ENCODE results near the gene SYT1.

DNA sequence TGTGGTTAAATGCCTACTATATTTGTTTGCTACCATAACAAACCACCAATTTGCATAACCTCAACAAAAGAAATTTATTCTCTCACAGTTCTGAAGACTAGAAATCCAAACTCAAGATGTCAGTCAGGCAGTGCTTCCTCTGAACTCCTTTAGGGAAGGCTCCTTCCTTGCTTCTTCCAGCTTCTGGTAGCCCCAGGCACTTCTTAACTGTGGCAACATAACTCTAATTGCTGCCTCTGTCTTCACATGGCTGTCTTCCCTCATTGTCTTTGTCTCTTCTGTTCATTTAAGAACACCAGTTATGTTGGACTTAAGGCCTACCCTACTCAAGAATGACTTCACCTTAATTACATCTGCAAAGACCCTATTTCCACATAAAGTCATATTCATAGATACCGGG is 206.9 kb downstream of the SYT1 start:
- TF ChIP-seq POLR2A (IDR thresholded peaks at IDR 0.05; ENCODE audit: borderline replicate concordance, extremely low read depth, insufficient read depth, insufficient read length) (no peak), YY1 (IDR thresholded peaks at IDR 0.05; ENCODE audit: extremely low read depth, insufficient replicate concordance, low read depth, low read length) (no peak), POLR2AphosphoS5 (IDR thresholded peaks at IDR 0.05; ENCODE audit: low read depth, low read length) (no peak), EGR1 (IDR thresholded peaks at IDR 0.05; ENCODE audit: low read depth) (no peak), CTCF (IDR thresholded peaks at IDR 0.05 in 2 of 3, conservative IDR thresholded peaks at IDR 0.05 in 1 of 3; ENCODE audit: borderline replicate concordance in 1 of 3, insufficient read depth in 1 of 3, low read depth in 2 of 3, low read length in 2 of 3) (no peak), JUND (IDR thresholded peaks at IDR 0.05) (no peak), EZH2 (IDR thresholded peaks at IDR 0.05) (no peak), REST (IDR thresholded peaks at IDR 0.05; ENCODE audit: low read depth) (no peak), ZBTB33 (IDR thresholded peaks at IDR 0.05; ENCODE audit: extremely low read depth, insufficient replicate concordance, low read length) (no peak), SRF (IDR thresholded peaks at IDR 0.05; ENCODE audit: low read depth) (no peak), ELF1 (IDR thresholded peaks at IDR 0.05; ENCODE audit: borderline replicate concordance, low read depth) (no peak)

Data from HCT116 (cell line).